Hematopoietic multipotent progenitor cell treated with erythropoietin and hydrocortisone succinate and interleukin-3 and kit ligand, for 15 days (in vitro differentiated cells): Measurements from ENCODE around the gene ASS1.
"Not testable (repeated sequence)": the region's sequence is repeated elsewhere in the genome, so short reads cannot be mapped to it uniquely, and the experiment has no call there.

Experiments used
- DNase-seq: peaks from one replicate; pipeline ENCODE4 v3.0.0-alpha.2; 2015; ENCODE audit warnings: low spot score

ASS1 gene

GRCh38 chr9:130444565-130445221 lies at the start of gene ASS1:
TSS of gene ASS1 (plus strand) at chr9:130444961. CDS start at chr9:130452229, 7,268 bp downstream.
- DNase-seq: no peak

GRCh38 chr9:130395810-130396435 lies 48.8 kb upstream of the ASS1 start:
- no peak for DNase-seq

GRCh38 chr9:130396581-130396980 lies 48.2 kb upstream of the ASS1 start:
- no peak for DNase-seq

- DNase-seq: no peak
Observed at GRCh38 chr9:130398487-130399240, 46.1 kb upstream of the ASS1 start.

- no peak for DNase-seq
Observed at GRCh38 chr9:130399768-130400167, 45.0 kb upstream of the ASS1 start.

GRCh38 chr9:130400870-130401269 lies 43.9 kb upstream of the ASS1 start:
- DNase-seq: no peak

GRCh38 chr9:130401742-130402141 lies 43.0 kb upstream of the ASS1 start:
- DNase-seq: not testable (repeated sequence)

- DNase-seq: no peak
Observed at GRCh38 chr9:130402243-130402642, 42.5 kb upstream of the ASS1 start.

- no peak for DNase-seq
Observed at GRCh38 chr9:130402645-130403440, 41.9 kb upstream of the ASS1 start.

- no peak for DNase-seq
Observed at GRCh38 chr9:130405657-130406257, 39.0 kb upstream of the ASS1 start.

- no peak for DNase-seq
Observed at GRCh38 chr9:130406278-130406895, 38.4 kb upstream of the ASS1 start.

- no peak for DNase-seq
Observed at GRCh38 chr9:130407916-130408663, 36.7 kb upstream of the ASS1 start.

GRCh38 chr9:130408669-130409068 lies 36.1 kb upstream of the ASS1 start:
- DNase-seq: no peak

GRCh38 chr9:130409246-130409645 lies 35.5 kb upstream of the ASS1 start:
- no peak for DNase-seq

- no peak for DNase-seq
Observed at GRCh38 chr9:130410443-130410842, 34.3 kb upstream of the ASS1 start.

GRCh38 chr9:130411566-130411915 lies 33.2 kb upstream of the ASS1 start:
- DNase-seq: no peak

GRCh38 chr9:130414081-130414731 lies 30.6 kb upstream of the ASS1 start:
- no peak for DNase-seq

GRCh38 chr9:130414910-130415746 lies 29.6 kb upstream of the ASS1 start:
- no peak for DNase-seq

GRCh38 chr9:130417602-130418001 lies 27.2 kb upstream of the ASS1 start:
- DNase-seq: no peak
